HL-60 (cell line): ENCODE results near the gene RUNX2.

ENCODE experiments used
- CTCF ChIP-seq: IDR thresholded peaks from one replicate; pipeline ENCODE4 v1.5.1; 2011; ENCODE audit warnings: low read length, control low read depth, inconsistent platforms; ENCODE audit not compliant: insufficient read depth
- GABPA ChIP-seq: IDR thresholded peaks from 2 replicates; pipeline ENCODE4 v1.6.1; 2012; ENCODE audit warnings: low read depth
- POLR2AphosphoS5 ChIP-seq: IDR thresholded peaks from 2 replicates; pipeline ENCODE4 v1.6.1; 2012; ENCODE audit warnings: low read depth
- SPI1 ChIP-seq: IDR thresholded peaks from 2 replicates; pipeline ENCODE4 v1.6.1; 2012; ENCODE audit warnings: low read depth, mild to moderate bottlenecking, borderline replicate concordance
- TF ChIP-seq, protein P1 (sequence below): IDR thresholded peaks from 2 replicates; pipeline ENCODE4 v1.6.1; 2012; ENCODE audit warnings: low read depth; ENCODE audit not compliant: insufficient replicate concordance

- TF ChIP-seq GABPA, result no peak
- no peak for TF ChIP-seq CTCF
- no peak for TF ChIP-seq SPI1
- TF ChIP-seq, protein P1, sequence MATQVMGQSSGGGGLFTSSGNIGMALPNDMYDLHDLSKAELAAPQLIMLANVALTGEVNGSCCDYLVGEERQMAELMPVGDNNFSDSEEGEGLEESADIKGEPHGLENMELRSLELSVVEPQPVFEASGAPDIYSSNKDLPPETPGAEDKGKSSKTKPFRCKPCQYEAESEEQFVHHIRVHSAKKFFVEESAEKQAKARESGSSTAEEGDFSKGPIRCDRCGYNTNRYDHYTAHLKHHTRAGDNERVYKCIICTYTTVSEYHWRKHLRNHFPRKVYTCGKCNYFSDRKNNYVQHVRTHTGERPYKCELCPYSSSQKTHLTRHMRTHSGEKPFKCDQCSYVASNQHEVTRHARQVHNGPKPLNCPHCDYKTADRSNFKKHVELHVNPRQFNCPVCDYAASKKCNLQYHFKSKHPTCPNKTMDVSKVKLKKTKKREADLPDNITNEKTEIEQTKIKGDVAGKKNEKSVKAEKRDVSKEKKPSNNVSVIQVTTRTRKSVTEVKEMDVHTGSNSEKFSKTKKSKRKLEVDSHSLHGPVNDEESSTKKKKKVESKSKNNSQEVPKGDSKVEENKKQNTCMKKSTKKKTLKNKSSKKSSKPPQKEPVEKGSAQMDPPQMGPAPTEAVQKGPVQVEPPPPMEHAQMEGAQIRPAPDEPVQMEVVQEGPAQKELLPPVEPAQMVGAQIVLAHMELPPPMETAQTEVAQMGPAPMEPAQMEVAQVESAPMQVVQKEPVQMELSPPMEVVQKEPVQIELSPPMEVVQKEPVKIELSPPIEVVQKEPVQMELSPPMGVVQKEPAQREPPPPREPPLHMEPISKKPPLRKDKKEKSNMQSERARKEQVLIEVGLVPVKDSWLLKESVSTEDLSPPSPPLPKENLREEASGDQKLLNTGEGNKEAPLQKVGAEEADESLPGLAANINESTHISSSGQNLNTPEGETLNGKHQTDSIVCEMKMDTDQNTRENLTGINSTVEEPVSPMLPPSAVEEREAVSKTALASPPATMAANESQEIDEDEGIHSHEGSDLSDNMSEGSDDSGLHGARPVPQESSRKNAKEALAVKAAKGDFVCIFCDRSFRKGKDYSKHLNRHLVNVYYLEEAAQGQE, result no peak
- no peak for TF ChIP-seq POLR2AphosphoS5
Measured at GRCh38 chr6:45563041-45563440, 234.9 kb downstream of the RUNX2 start.
